GM18505 (cell line): Measurements from ENCODE around the gene FAM168A.
A peak's percentile ranks its signal among the peaks of the same experiment; 100 is the strongest.

Experiments
- ATAC-seq: cut with Tn5 transposase; IDR thresholded peaks from one replicate; pipeline ENCODE4 v1.9.1; 2021; ENCODE audit not compliant: unreplicated experiment
- POLR2A ChIP-seq: IDR thresholded peaks from 4 replicates; pipeline ENCODE4 v1.6.1; 2011; ENCODE audit warnings: borderline replicate concordance; ENCODE audit not compliant: insufficient read depth, insufficient read length; ENCODE audit errors: extremely low read depth

Gene FAM168A

GRCh38 chr11:73415854-73416615 is 181.9 kb downstream of the FAM168A start:
- TF ChIP-seq POLR2A, result no peak
- ATAC-seq, result no peak

GRCh38 chr11:73414977-73415651 is 182.8 kb downstream of the FAM168A start:
- no peak for ATAC-seq
- no peak for TF ChIP-seq POLR2A

DNA sequence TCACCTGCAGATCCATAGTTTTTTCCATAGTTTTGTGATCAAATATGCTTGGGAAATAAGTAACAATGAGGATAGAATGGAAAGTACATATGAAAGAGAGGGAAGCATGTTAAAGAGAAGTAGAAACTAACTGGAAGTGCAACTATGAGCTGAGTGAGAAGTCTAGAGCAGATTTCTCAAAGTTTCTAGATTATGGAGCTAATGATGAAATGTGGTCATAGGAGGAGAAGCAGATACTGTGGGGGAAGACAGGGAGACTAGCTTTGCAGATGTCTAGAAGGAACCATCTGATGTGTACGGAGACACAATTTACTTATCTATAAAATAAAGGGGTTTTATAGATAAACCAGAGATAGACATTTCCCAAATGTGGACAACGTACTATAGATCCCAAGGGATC is 184.7 kb downstream of the FAM168A start:
- no peak for TF ChIP-seq POLR2A
- ATAC-seq, result no peak

- ATAC-seq, result no peak
Observed at GRCh38 chr11:73412308-73412707, 185.6 kb downstream of the FAM168A start.

GRCh38 chr11:73411031-73411430 is 186.9 kb downstream of the FAM168A start:
- no peak for TF ChIP-seq POLR2A
- no peak for ATAC-seq

More at GRCh38 chr11:73412308-73412707, 185.6 kb downstream of the FAM168A start:
- no peak for TF ChIP-seq POLR2A

DNA sequence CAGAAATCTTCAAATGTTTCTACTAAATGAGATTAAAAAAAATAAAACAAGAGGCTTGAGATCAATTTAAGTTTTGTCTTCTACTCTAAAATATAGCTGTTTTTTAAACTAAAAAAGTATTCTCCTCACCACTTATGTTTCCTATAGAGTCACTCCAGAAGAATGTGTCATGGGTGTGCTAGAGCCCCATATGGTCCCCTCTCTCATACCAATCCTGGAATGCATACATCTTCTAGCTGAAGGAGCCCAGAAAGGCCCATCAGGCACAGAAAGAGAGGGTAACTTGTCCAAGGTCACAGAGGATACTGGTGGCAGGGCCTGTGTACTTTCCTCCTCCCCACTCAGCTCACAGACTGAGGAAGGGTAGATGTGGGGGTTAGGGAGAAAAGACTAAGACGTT is 187.3 kb downstream of the FAM168A start:
- ATAC-seq, result no peak
- no peak for TF ChIP-seq POLR2A

DNA sequence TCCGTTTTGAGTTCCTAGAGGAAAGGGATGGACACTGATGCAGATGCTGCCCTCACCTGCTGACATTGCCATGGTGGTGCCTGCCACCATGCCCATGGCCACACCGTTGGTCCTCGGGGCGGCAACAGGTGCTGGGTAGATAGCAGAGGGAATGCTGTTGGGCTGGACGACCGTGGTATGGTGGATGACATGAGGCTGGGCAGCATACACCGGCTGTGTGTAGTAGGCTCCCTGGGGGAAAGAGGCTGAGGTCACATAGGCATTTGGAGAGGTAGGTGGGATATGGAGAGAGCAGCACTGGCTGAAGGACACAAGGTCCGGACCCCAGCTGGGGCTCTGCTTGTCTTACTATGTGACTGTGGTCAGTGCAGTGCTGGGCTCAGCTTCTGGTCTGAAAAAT is 188.5 kb downstream of the FAM168A start:
- ATAC-seq, result no peak

DNA sequence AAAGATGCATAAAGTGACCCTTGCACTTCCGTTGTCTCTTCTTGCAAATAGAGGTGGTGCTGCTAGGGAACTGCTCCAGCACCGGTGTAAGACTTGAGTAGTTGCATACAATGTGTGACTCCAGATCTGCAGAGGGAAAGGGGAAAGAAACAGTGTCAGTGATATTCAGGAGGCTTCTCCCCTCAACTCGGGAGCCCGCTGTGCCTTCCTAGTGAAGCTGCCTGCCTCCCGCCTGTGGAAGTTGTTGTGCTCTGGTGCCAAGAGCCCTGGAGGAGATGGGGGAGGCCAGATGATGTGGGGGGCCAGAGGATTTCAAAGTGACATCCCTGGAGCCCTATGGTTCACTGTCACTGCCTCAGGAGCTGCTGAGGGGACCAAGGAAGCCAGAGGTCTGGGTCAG is 191.3 kb downstream of the FAM168A start:
- no peak for TF ChIP-seq POLR2A
- no peak for ATAC-seq

More for the DNA sequence above, 188.5 kb downstream of the FAM168A start:
- TF ChIP-seq POLR2A, result no peak

DNA sequence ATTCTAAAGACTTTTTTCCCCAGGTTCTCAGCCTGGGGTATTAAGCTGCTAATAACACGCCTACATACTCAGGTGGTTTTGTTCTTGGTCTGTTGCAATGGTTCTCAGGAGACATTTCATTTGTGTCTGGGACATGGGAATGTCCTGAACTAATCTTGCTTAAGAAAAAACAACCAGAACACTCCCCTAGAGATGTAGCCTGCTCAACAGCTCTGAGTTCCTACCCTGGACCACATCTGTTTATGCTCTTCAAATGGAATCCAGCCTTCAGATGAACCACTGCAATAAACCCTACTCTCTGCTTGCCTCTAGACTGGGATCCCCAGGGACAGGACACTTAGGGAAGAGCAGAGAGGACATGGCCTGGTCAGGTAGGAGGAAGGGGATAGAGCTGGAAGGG is 191.8 kb downstream of the FAM168A start:
- no peak for ATAC-seq
- TF ChIP-seq POLR2A, result no peak

- no peak for TF ChIP-seq POLR2A
Observed at GRCh38 chr11:73405146-73405510, 192.8 kb downstream of the FAM168A start.

DNA sequence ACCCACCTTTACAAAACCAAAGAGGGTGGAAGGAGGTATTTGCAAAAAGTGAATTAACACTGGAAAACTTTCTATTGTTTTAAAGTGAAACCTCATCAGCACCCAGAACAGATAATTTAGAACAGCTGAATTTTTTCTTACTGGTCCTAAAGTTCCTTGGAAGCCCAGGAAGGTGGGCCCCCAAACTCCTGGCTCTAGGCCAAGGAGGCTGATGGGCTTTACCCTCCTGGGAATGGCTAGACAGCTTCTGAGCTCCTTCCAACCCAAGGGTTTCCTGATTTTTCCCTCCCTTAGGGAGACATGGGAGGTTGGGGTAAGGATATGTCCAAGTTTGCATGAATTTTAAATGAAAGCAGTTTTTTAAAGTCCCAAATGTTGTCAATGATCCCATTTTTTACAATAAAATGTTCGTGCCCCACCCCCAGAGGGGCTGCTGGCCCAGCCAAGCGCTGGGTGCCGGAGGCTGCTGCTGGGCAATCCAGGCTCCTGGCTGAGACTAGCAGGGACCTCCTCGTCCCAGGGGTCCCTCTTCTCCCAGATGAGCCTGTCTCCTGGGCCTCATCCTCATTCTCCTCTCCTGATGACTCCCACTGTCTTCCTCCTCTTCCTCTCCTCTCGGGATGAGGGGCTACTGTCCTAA is 193.3 kb downstream of the FAM168A start:
- no peak for TF ChIP-seq POLR2A
- ATAC-seq, result no peak

More at GRCh38 chr11:73405146-73405510, 192.8 kb downstream of the FAM168A start:
- no peak for ATAC-seq

DNA sequence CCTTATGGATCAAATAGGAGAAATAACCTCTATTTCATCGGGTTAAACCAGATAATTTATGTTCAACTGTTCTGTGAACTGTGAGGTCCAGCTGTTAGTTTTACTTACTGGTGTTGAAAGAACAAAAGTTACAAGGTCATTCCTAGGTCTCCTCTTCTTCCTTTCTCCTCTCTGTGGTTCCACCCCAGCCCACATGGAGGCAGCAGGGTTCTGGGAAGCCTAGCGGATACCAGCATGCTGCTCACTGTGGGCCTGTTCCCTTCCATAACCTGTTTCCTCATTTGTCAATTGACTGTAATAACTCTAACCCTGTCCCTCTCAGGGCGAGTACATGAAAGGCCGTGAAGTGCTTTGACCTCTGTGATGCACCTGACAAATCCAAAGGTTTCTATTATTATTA is 193.9 kb downstream of the FAM168A start:
- no peak for TF ChIP-seq POLR2A
- no peak for ATAC-seq

GRCh38 chr11:73403541-73403940 is 194.4 kb downstream of the FAM168A start:
- TF ChIP-seq POLR2A, result no peak
- no peak for ATAC-seq

GRCh38 chr11:73402834-73403185 is 195.1 kb downstream of the FAM168A start:
- ATAC-seq, result no peak
- peak; percentile 4 for TF ChIP-seq POLR2A
